Kidney epithelial cell (primary cell): Measurements from ENCODE around the gene NAA40. TPM values are rescaled to one million over a fixed set of nuclear protein-coding genes. Genes with fewer than 3 reads are reported as not detected.
"Not testable (repeated sequence)": the region's sequence is repeated elsewhere in the genome, so short reads cannot be mapped to it uniquely, and the experiment has no call there.

Experiments
- DNase-seq: peaks from one replicate; pipeline ENCODE4 v3.0.0-alpha.2; 2010; ENCODE audit warnings: low read depth
- H3K27me3 ChIP-seq: 2 replicates; pipeline ENCODE4 v1.6.0; 2011; ENCODE audit warnings: low read length; ENCODE audit not compliant: control insufficient read depth, insufficient read depth
- H3K36me3 ChIP-seq: 2 replicates; pipeline ENCODE4 v1.5.1; 2011; ENCODE audit warnings: low read length; ENCODE audit not compliant: control insufficient read depth, insufficient read depth
- H3K4me3 ChIP-seq: 2 replicates; pipeline ENCODE4 v1.5.1; 2011; ENCODE audit warnings: low read depth, mild to moderate bottlenecking, control low read depth, low read length
- total RNA-seq: library from RNA; depleted of rRNA; stranded (reverse); fragments of >200 nt; gene quantifications from 2 replicates; pipeline ENCODE4 v1.2.3, GENCODE V29; 2015
- TF ChIP-seq, protein P1 (sequence below): IDR thresholded peaks from 2 replicates; pipeline ENCODE4 v1.5.1; 2011; ENCODE audit warnings: mild to moderate bottlenecking, moderate library complexity, low read length, control low read depth, inconsistent platforms; ENCODE audit not compliant: insufficient read depth, poor library complexity, severe bottlenecking

NAA40 gene
- total RNA-seq, 1 donor from 2014 or later = 15.6 TPM

GRCh38 chr11:63966444-63966843, 27.6 kb downstream of the NAA40 start:
- no peak overlapping the region for H3K4me3 ChIP-seq
- TF ChIP-seq, protein P1, sequence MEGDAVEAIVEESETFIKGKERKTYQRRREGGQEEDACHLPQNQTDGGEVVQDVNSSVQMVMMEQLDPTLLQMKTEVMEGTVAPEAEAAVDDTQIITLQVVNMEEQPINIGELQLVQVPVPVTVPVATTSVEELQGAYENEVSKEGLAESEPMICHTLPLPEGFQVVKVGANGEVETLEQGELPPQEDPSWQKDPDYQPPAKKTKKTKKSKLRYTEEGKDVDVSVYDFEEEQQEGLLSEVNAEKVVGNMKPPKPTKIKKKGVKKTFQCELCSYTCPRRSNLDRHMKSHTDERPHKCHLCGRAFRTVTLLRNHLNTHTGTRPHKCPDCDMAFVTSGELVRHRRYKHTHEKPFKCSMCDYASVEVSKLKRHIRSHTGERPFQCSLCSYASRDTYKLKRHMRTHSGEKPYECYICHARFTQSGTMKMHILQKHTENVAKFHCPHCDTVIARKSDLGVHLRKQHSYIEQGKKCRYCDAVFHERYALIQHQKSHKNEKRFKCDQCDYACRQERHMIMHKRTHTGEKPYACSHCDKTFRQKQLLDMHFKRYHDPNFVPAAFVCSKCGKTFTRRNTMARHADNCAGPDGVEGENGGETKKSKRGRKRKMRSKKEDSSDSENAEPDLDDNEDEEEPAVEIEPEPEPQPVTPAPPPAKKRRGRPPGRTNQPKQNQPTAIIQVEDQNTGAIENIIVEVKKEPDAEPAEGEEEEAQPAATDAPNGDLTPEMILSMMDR = no peak
- DNase-seq = no peak
- no peaks in the 10 kb centered on the region for H3K36me3 ChIP-seq
- no peaks in the 10 kb centered on the region for H3K27me3 ChIP-seq

GRCh38 chr11:63969461-63969860, 30.7 kb downstream of the NAA40 start:
- no peak overlapping the region for H3K4me3 ChIP-seq
- no peak for DNase-seq
- TF ChIP-seq, protein P1 = no peak
- no peaks in the 10 kb centered on the region for H3K36me3 ChIP-seq
- H3K27me3 ChIP-seq = no peaks in the 10 kb centered on the region

- no peaks in the 10 kb centered on the region for H3K27me3 ChIP-seq
- TF ChIP-seq, protein P1 = no peak
- H3K4me3 ChIP-seq = no peak overlapping the region
- DNase-seq = no peak
- H3K36me3 ChIP-seq = no peaks in the 10 kb centered on the region
These were observed 32.1 kb downstream of the NAA40 start for GRCh38 chr11:63970902-63971301.

GRCh38 chr11:63973912-63974258, 35.1 kb downstream of the NAA40 start:
- H3K36me3 ChIP-seq, DNase-seq, H3K27me3 ChIP-seq: not testable (repeated sequence)
- H3K4me3 ChIP-seq = peak overlapping the region; percentile 7

DNA sequence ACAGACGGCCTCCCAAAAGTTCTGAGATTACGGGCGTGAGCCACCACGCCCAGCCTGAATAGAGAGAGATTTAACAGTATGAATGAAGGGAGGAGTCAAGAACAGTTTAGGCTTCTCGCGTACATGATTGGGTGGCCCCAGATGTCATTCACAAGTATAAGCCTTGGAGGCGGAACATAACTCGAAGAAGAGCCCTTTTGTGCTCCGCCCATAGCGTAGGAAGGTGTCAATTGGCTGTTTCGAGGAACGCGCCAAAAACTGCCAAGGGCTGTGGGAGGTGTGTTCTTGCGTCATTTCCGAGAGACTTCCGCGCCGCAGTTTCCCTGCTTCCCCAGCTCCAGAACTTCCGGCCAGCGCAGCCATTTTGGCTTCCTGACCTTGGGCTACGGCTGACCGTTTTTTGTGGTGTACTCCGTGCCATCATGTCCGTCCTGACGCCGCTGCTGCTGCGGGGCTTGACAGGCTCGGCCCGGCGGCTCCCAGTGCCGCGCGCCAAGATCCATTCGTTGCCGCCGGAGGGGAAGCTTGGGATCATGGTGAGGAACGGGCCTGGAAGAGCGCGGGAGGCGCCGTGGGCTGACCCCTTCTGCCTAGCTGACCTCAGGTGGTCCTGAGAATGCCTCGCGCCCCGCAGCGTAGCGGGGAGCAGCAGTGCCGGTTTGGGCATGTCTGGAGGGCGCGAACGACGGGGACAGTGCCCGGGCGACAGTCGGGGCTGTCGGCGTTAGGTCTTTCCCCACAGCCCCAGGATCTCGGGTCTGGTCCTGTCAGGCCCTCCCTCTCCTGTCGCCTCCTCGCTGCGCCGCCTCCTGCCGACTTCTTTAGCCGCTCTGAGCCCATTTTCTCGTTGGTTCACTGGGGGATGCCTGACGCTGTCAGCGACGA, 35.7 kb downstream of the NAA40 start, which contains the start of gene COX8A:
COX8A (plus strand) TSS at position 362 of the 885 bp plus-strand sequence; CDS start at position 423, 61 bp downstream.
- DNase-seq = peak; percentile 99
- TF ChIP-seq, protein P1 = peak; percentile 5
- H3K4me3 ChIP-seq = peak within 1 kb of the TSS; percentile 80
- no peaks in the 10 kb centered on the region for H3K36me3 ChIP-seq
- H3K27me3 ChIP-seq = no peaks in the 10 kb centered on the region

DNA sequence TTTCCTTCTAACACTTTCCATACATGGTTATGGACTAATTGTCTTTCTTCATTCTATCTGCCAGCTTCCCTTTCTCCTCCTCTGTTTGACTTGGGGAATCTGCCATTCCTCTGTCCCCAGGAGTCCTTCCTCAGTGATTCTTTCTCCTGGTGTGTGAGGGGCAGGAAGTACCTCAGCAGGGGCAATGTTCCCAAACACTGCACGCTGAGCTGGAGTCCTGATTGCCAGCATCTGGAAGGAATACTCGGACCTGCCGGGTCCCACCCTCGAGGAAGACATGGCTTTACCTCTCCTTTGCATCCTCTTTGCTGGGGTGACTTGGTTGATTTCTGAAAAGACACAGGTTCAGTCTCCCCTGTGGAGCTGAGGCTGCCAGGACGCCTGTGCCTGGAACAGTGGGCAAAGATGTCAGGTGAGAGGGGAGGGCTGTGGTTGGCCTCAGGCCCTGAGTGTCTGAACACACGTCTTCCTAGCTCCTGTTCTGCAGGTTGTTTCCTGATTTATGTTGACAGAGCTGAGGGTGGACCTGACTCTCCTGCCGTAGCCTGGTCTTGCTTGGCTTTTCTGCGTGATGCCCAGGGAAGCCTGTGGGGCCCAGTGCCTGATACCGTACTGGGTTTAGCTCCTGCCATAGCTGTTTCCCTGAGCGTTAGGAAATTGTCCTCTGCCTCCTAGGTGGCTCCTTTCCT, 39.9 kb downstream of the NAA40 start:
- DNase-seq = no peak
- no peaks in the 10 kb centered on the region for H3K27me3 ChIP-seq

More for the DNA sequence above, 39.9 kb downstream of the NAA40 start:
- H3K36me3 ChIP-seq = no peaks in the 10 kb centered on the region
- no peak overlapping the region for H3K4me3 ChIP-seq
- TF ChIP-seq, protein P1 = no peak
